ENCODE measurements around the gene GPR65.

Gene GPR65

GRCh38 chr14:88003425-88003824, 1.5 kb upstream of the GPR65 start:
- no peaks in the 10 kb centered on the region for H3K9me3 ChIP-seq
- H3K27ac ChIP-seq, result no peak overlapping the region
- H3K27me3 ChIP-seq, result no peaks in the 10 kb centered on the region
- H3K36me3 ChIP-seq, result no peaks in the 10 kb centered on the region
- no peak overlapping the region for H3K4me3 ChIP-seq
- no peak for DNase-seq
- H3K4me1 ChIP-seq, result no peaks in the 10 kb centered on the region
- no peak for TF ChIP-seq CTCF (IDR thresholded peaks at IDR 0.05)
- intact Hi-C loops (cut with DNase I; ENCODE audit: low total_unique reads), result no loop called here

GRCh38 chr14:88004506-88005036, 364 bp upstream of the GPR65 start:
- Histone ChIP-seq H3K27me3 (no peaks in the 10 kb centered on the region), H3K9me3 (no peaks in the 10 kb centered on the region), H3K36me3 (no peaks in the 10 kb centered on the region), H3K4me3 (no peak overlapping the region), H3K4me1 (no peaks in the 10 kb centered on the region), H3K27ac (no peak overlapping the region)
- DNase-seq, result no peak
- intact Hi-C loops (cut with DNase I; ENCODE audit: low total_unique reads), result no loop called here
- no peak for TF ChIP-seq CTCF (IDR thresholded peaks at IDR 0.05)

GRCh38 chr14:88005978-88006851, 1.3 kb downstream of the GPR65 start:
- no peak overlapping the region for H3K4me3 ChIP-seq
- intact Hi-C loops (cut with DNase I; ENCODE audit: low total_unique reads), result no loop called here
- no peaks in the 10 kb centered on the region for H3K27me3 ChIP-seq
- H3K4me1 ChIP-seq, result no peaks in the 10 kb centered on the region
- DNase-seq, result no peak
- no peak for TF ChIP-seq CTCF (IDR thresholded peaks at IDR 0.05)
- no peak overlapping the region for H3K27ac ChIP-seq
- no peaks in the 10 kb centered on the region for H3K9me3 ChIP-seq
- H3K36me3 ChIP-seq, result no peaks in the 10 kb centered on the region

- no peaks in the 10 kb centered on the region for H3K27me3 ChIP-seq
- no peaks in the 10 kb centered on the region for H3K36me3 ChIP-seq
- no peak for TF ChIP-seq CTCF (IDR thresholded peaks at IDR 0.05)
- H3K9me3 ChIP-seq, result no peaks in the 10 kb centered on the region
- intact Hi-C loops (cut with DNase I; ENCODE audit: low total_unique reads), result no loop called here
- H3K4me1 ChIP-seq, result no peaks in the 10 kb centered on the region
- H3K27ac ChIP-seq, result no peak overlapping the region
- no peak overlapping the region for H3K4me3 ChIP-seq
- no peak for DNase-seq
Observed at GRCh38 chr14:88007608-88008007, 2.7 kb downstream of the GPR65 start.

- H3K4me1 ChIP-seq, result no peaks in the 10 kb centered on the region
- TF ChIP-seq CTCF (IDR thresholded peaks at IDR 0.05), result no peak
- H3K36me3 ChIP-seq, result no peaks in the 10 kb centered on the region
- intact Hi-C loops (cut with DNase I; ENCODE audit: low total_unique reads), result no loop called here
- H3K9me3 ChIP-seq, result no peaks in the 10 kb centered on the region
- H3K27ac ChIP-seq, result no peak overlapping the region
- no peak overlapping the region for H3K4me3 ChIP-seq
- no peak for DNase-seq
- no peaks in the 10 kb centered on the region for H3K27me3 ChIP-seq
Observed at GRCh38 chr14:88008039-88008742, 3.3 kb downstream of the GPR65 start.
